Right lobe of liver (tissue), 4 donors: Measurements from ENCODE around the gene SELENOP.

Experiments used
- POLR2A ChIP-seq: fragments of 450-650 bp; IDR thresholded peaks from one replicate; pipeline ENCODE4 v1.6.1; 2017; ENCODE audit warnings: antibody characterized with exemption, mild to moderate bottlenecking
- TF ChIP-seq, protein P1 (sequence below), 4 donors: fragments of 200-600 bp in 3 of 4; fragments of 450-650 bp in 1 of 4; IDR thresholded peaks; one replicate each; pipeline versions ENCODE4 v1.5.1 to v1.8.0; 2016 to 2022; ENCODE audit warnings: antibody characterized with exemption in 4 of 4, mild to moderate bottlenecking in 2 of 4
- donor health status: DM: no; HTN: no; CAD: no.
- donor health status: DM: no; HTN: no; CAD: no.
- donor health status: DM: no; HTN: yes; CAD: no.

GRCh38 chr5:42804717-42805339, 6.9 kb downstream of the SELENOP start:
- TF ChIP-seq, protein P1, sequence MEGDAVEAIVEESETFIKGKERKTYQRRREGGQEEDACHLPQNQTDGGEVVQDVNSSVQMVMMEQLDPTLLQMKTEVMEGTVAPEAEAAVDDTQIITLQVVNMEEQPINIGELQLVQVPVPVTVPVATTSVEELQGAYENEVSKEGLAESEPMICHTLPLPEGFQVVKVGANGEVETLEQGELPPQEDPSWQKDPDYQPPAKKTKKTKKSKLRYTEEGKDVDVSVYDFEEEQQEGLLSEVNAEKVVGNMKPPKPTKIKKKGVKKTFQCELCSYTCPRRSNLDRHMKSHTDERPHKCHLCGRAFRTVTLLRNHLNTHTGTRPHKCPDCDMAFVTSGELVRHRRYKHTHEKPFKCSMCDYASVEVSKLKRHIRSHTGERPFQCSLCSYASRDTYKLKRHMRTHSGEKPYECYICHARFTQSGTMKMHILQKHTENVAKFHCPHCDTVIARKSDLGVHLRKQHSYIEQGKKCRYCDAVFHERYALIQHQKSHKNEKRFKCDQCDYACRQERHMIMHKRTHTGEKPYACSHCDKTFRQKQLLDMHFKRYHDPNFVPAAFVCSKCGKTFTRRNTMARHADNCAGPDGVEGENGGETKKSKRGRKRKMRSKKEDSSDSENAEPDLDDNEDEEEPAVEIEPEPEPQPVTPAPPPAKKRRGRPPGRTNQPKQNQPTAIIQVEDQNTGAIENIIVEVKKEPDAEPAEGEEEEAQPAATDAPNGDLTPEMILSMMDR (IDR thresholded peaks at IDR 0.05): no peak
- TF ChIP-seq POLR2A: no peak
